Measurements from ENCODE around the gene PADI6.
A peak's percentile ranks its signal among the peaks of the same experiment; 100 is the strongest.

PADI6 gene

DNA sequence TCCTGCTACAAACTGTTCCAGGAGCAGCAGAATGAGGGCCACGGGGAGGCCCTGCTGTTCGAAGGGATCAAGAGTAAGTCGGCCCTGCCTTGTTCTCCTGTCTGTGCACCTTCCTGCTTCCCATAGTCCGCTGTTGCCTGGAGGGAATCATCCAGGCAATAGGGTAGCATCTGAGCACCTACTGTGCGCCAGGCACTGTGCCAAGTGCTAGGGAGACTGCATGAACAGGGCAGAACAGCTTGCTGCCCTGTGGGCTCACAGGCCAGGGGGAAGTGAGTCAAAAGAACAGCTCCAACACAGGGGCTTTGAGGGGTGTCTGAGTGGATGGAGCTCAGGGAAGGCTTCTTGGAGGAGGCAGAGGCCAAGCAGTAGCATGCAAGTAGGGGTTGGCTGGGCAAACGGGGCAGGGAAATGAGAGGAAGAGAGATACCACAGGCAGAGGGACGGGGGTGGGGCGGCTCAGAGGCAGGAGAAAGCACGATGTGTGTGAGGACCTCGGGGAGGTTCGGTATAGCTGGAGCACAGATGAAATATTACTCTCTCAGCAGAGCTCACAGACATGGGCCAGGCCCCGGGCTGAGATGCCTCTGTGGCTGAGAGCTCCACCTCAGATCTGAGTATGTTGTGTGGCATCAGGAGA, 15.5 kb upstream of the PADI6 start:
- no peak for DNase-seq (ENCODE audit: low read depth, low spot score)

- DNase-seq (ENCODE audit: low read depth, low spot score) = no peak
Measured at GRCh38 chr1:17358557-17358956, 13.4 kb upstream of the PADI6 start.

DNA sequence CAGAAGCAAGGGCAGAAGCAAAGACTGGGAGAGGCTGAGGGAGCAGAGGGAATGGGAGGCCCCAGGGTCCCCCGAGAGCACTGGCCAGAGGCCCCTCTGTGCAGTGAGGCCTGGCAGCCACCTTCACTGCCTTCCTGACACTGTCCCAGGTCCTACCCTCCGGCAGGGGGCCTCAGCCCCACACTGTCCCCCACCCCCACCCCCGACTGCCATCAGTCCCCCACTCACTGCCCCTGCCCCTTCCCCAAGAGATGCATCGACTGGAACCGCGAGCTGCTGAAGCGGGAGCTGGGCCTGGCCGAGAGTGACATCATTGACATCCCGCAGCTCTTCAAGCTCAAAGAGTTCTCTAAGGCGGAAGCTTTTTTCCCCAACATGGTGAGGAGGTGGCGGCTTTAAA, 13.0 kb upstream of the PADI6 start:
- DNase-seq (ENCODE audit: low read depth, low spot score) = no peak

GRCh38 chr1:17359808-17360207, 12.2 kb upstream of the PADI6 start:
- DNase-seq (ENCODE audit: low read depth, low spot score) = no peak

DNA sequence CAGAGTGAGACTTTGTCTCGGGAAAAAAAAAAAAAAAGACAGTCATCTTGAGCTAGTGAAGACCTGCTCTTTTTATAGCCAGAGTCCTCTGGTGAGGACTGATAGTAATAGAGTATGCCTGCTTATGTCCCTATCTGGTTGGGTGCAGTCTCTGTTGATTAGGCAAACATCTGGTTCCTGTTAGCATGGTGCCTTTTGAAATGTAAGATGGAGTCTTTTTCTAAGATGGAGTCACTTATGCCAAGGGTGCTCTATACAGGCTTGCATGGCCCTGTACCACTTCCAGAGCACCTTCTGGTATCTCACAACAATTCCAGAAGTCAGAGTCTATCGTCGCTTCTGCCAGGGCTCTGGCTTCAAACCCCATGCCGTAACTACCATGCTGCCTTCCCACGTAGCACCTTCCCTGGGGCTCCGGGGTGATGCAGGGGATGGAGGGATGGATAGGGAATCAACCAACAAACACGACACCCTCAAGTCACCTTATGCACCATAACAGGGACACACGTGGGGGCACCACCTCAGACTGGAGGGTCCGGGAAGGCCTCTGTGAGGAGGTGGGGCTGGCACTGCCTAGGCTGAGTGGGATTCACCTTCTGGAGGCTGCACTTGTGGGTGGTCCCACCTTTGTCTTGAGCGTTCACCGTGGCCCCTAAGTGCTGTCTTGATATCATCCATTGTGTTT, 11.6 kb upstream of the PADI6 start:
- no peak for DNase-seq (ENCODE audit: low read depth, low spot score)

DNA sequence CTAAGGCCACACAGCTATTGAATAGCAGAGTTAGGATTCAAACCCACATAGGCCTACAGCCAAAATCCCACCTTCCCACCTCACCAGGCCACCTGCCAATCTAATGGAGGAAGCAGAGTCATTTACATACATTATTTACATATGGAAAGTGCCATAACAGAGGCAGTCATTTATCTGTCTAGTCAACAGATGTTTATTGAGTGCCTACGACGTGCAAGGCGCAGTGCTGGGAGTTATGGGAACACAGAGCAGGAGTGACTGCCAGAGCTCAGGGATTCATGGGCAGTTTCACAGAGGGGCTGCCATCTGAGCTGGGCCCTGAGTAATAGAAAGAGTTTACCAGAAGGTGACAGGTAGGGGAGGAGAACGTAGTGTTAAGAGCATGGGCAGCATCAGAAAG, 10.3 kb upstream of the PADI6 start:
- DNase-seq (ENCODE audit: low read depth, low spot score) = no peak

- DNase-seq (ENCODE audit: low read depth, low spot score) = no peak
Measured at GRCh38 chr1:17363351-17363750, 8.6 kb upstream of the PADI6 start.

DNA sequence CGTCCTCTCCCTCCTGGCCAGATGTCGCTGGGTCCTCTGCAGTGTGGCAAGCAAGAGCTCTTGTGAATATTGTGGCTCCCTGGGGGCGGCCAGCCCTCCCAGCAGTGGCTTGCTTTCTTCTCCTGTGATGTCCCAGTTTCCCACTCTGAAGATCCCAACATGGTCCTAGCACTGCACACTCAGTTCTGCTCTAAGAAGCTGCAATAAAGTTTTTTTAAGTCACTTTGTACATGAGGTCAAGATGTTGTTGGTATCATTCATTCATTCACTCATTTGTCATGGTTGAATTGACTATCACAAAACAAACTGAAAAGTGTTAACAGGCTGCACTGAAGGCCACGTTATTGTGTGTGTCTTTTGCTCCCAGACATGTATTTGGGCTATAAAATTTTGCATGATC, 8.2 kb upstream of the PADI6 start:
- no peak for DNase-seq (ENCODE audit: low read depth, low spot score)

GRCh38 chr1:17365293-17365692, 6.7 kb upstream of the PADI6 start:
- DNase-seq (ENCODE audit: low read depth, low spot score) = no peak

DNA sequence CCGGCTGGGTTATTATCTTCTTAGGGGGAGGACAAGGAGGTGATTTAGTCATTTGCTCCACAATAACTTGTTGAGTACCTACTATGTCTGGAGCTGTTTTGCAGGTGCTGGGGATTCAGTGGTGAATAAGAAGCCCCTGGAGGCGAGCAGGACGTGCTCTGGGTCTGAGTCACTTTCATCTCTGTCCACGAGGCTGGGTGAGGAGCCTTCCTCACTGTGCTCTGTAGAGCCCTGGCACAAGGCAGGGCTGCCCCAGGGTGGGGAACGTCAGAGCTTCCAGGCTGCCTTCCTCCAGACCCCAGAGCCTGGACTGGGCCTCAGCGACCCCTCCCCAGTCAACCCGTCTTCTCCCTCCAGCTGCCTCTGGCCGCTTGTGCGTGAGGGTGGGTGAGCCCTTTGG, 2.5 kb upstream of the PADI6 start:
- DNase-seq (ENCODE audit: low read depth, low spot score) = peak; percentile 53

DNA sequence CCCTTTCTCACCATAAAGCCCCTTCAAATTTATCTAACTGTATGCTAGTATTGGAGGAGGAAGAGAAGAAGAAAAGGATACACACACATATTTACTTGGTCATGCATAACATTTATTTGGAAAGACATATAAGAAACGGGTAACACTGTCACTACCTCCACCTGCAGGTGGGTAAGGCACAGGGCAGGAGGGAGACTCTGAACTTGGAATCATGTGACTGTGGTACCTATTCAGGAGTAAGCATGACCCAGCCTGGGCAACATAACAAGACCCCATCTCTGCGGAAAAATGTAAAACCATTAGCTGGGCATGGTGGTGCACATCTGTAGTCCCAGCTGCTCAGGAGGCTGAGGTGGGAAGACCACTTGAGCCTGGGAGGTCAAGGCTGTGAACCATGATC, 1.4 kb upstream of the PADI6 start:
- DNase-seq (ENCODE audit: low read depth, low spot score) = no peak

- no peak for DNase-seq (ENCODE audit: low read depth, low spot score)
Measured at GRCh38 chr1:17372955-17373354, 959 bp downstream of the PADI6 start.

DNA sequence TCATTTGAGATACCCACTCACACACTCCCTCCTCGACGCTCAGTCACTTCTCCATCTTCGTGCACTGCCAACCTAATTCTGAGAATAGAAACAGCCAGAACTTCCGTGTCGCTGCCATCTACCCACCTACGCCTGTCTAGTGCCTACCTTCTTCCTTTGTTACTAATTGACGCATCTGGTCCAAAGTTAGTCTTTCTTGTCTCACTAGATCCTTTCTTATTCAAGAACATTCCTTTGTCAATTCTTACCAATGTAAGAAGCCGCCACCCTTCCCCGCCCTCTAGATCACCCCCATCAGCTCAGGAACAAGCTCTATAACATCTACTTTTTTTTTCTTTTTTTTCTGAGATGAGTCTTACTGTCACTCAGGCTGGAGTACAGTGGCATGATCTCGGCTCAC, 3.7 kb downstream of the PADI6 start:
- no peak for DNase-seq (ENCODE audit: low read depth, low spot score)

GRCh38 chr1:17377325-17377953, 5.4 kb downstream of the PADI6 start:
- no peak for DNase-seq (ENCODE audit: low read depth, low spot score)

- no peak for DNase-seq (ENCODE audit: low read depth, low spot score)
Measured at GRCh38 chr1:17381161-17381560, 9.2 kb downstream of the PADI6 start.

DNA sequence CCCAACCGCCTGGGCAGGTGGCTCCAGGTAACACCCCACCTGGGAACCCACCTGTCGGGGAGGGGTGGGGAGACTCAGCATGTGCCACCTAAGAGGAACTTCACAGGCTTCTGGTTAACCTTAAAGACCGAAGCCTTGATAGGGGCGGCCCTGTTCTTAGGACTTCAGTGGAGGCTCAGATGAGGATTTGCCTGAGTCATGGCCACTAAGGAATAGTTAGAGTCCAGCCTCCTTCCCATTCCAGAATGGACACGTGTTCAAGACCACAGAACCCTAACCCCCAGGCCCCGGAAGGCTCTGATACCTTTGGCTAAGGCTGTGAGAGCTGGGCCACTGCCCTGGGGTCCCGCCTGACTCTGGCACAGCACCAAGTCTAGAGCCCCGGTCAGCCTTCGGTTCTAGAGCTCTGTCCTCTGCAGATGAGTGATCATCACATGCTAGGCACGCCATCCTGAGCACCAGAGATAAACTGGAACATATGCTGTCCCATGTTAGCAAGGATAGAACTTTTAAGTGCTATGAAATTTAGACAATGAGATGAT, 20.3 kb downstream of the PADI6 start:
- DNase-seq (ENCODE audit: low read depth, low spot score) = no peak

GRCh38 chr1:17393230-17393629, 21.2 kb downstream of the PADI6 start:
- DNase-seq (ENCODE audit: low read depth, low spot score) = no peak

DNA sequence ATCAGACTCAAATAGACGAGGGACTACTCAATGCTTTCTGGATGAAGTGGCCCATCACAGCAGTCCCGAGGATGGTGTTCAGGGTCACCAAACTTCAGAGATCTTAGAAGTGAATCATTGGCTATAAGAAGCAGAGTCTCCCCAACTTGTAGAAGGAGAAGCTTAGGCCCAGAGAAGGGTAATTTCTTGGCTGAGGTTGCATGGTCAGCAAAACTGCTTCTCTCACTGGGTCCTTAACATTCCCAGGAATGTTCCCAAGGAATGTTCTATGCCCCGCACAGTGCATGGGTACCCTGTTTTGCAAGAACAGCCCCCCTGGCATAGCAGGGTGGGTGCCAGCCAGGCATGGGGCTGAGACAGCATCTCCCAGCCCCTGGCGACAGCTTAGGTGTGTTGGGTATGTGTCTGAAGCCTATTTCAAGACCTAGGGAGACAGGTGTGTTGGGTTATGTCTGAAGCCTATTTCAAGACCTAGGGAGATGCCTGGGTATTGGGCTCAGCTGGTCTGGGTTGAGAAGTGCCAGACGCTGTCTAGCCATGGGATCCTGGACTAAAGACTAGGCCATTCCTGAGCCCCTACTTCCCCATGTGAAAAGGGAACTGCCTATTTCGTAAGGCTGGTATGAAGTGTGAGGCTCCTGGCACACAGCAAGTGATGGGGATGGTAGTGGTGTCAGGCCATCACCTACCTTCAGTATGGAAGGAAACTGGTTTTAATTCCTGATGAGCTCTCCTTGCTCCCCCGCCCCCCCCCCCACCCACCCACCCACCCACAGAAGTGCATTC, 26.1 kb downstream of the PADI6 start:
- DNase-seq (ENCODE audit: low read depth, low spot score) = no peak

DNA sequence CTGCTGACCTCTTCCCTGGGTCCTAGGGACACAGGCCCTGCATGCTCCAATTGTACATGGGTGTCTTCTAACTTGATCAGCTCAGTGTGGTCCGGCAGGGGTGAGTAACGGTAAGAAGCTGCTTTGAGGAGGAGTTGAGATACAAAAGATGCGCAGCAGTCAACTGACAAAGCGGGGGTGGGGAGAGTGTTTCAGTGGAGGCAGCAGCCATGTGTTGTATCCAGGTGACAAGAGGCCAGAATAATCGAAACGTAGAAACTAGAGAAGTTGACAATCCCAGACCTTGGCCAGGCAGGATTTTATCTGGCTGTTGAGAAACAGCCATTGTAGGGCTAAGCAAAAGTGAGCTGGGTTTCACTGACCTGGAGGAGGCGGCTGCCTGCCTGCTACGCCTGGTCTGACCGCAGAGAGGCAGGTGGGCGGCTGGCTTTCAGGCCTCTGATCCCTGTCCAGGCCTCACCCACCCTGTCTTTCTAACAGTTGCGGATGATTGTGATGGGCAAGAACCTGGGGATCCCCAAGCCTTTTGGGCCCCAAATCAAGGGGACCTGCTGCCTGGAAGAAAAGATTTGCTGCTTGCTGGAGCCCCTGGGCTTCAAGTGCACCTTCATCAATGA, 28.8 kb downstream of the PADI6 start:
- no peak for DNase-seq (ENCODE audit: low read depth, low spot score)

- no peak for DNase-seq (ENCODE audit: low read depth, low spot score)
Measured at GRCh38 chr1:17401841-17402240, 29.8 kb downstream of the PADI6 start.

DNA sequence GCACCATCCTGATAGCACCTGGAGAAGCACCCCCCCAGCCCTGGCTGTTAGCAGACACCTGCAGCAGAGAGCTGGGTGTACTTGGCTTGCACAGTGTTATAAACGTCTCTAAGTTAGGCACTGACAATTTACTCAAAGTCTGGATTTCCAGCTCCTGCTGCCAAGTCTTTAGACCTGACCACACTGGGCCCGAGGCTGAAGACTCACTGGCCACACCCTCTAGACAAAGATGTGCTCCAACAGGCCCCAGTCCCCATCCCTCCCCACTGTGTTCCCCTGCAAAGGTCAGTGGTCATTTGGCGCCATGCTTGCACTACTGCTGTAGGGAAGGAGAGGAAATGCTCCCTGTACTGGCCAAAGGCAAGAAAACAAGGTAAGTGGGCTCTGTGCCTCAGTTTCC, 31.1 kb downstream of the PADI6 start:
- no peak for DNase-seq (ENCODE audit: low read depth, low spot score)
